ENCODE data around the gene SLC41A3. TPM values are rescaled to one million over a fixed set of nuclear protein-coding genes. Genes with fewer than 3 reads are reported as not detected.
A peak's percentile ranks its signal among the peaks of the same experiment; 100 is the strongest.

The SLC41A3 gene
- total RNA-seq, 1 experiment from 2014 or later, result 35.5 TPM

- no peaks in the 10 kb centered on the region for H3K23me2 ChIP-seq (ENCODE audit: insufficient read length, low read depth, low read length, poor library complexity, severe bottlenecking)
- peak; percentile 17 for DNase-seq
- WGBS (ENCODE audit: extremely low coverage, insufficient read length, low lambda C conversion rate), result no CpG with 5 or more reads among the region's 9 CpGs
These were observed 41.0 kb upstream of the SLC41A3 start for GRCh38 chr3:126124896-126125295.

More at GRCh38 chr3:126124896-126125295, 41.0 kb upstream of the SLC41A3 start:
- no peak overlapping the region for H2AFZ ChIP-seq (ENCODE audit: low read length)
- no peak for TF ChIP-seq CTCF (conservative IDR thresholded peaks at IDR 0.05)
- H3K4me1 ChIP-seq (ENCODE audit: insufficient read depth, low read length), result no peaks in the 10 kb centered on the region
- H2BK20ac ChIP-seq (ENCODE audit: low read depth, low read length, poor library complexity, severe bottlenecking), result no peak overlapping the region
- no peak overlapping the region for H2BK12ac ChIP-seq (ENCODE audit: insufficient read length, low read depth, low read length)
- no peak overlapping the region for H4K91ac ChIP-seq (ENCODE audit: insufficient read length, low read depth, low read length)
- no peak overlapping the region for H2BK15ac ChIP-seq (ENCODE audit: low read depth, low read length)
- no peaks in the 10 kb centered on the region for H3K27me3 ChIP-seq (ENCODE audit: insufficient read depth, low read length)
- no peaks in the 10 kb centered on the region for H3K9me3 ChIP-seq (ENCODE audit: control insufficient read depth, low read depth, low read length)
- no peak overlapping the region for H2BK5ac ChIP-seq (ENCODE audit: insufficient read length, low read length)
- H4K8ac ChIP-seq (replicated peaks; ENCODE audit: insufficient read length, low read depth, low read length), result no peak overlapping the region
- H3K9ac ChIP-seq (ENCODE audit: extremely low read depth, insufficient read length, low read length), result no peak overlapping the region
- H3K56ac ChIP-seq (ENCODE audit: insufficient read length, low read depth, low read length), result no peak overlapping the region
- no peaks in the 10 kb centered on the region for H3K79me2 ChIP-seq (ENCODE audit: insufficient read depth, low read length)
- H2BK120ac ChIP-seq (ENCODE audit: low read depth, low read length, poor library complexity, severe bottlenecking), result no peak overlapping the region
- Mint-ChIP-seq H3K9me3 (no peaks in the 10 kb centered on the region), H3K4me3 (no peak overlapping the region), H3K27me3 (ENCODE audit: low read depth) (no peaks in the 10 kb centered on the region; the same call in 1 of the 2 replicates), H3K4me1 (peaks cover 15 to 37% of the 10 kb centered on the region in 2 experiments), H3K36me3 (ENCODE audit: insufficient read depth in 1 of 3, low read depth in 3 of 3) (no peaks in the 10 kb centered on the region), H3K27ac (no peak overlapping the region)
- no peak overlapping the region for H4K5ac ChIP-seq (ENCODE audit: insufficient read length, low read depth, low read length)
- no peaks in the 10 kb centered on the region for H4K20me1 ChIP-seq (ENCODE audit: control insufficient read depth, insufficient read depth, insufficient read length)
- H3K18ac ChIP-seq (ENCODE audit: insufficient read length, low read depth, low read length), result no peak overlapping the region
- no peaks in the 10 kb centered on the region for H3K79me1 ChIP-seq (ENCODE audit: insufficient read depth, low read depth, low read length, poor library complexity, severe bottlenecking)
- H2AK5ac ChIP-seq (ENCODE audit: insufficient read length, low read length), result no peak overlapping the region
- H3K4me2 ChIP-seq (ENCODE audit: insufficient read depth, insufficient read length, low read length), result no peak overlapping the region
- H3K14ac ChIP-seq (ENCODE audit: insufficient read depth, low read length), result no peak overlapping the region
- H3K27ac ChIP-seq (ENCODE audit: insufficient read length, low read depth, low read length), result no peak overlapping the region
- H3T11ph ChIP-seq (ENCODE audit: low read length), result no peak overlapping the region
- no peak overlapping the region for H3K4ac ChIP-seq (ENCODE audit: low read depth, low read length)
- H3K23ac ChIP-seq (ENCODE audit: insufficient read length, low read depth, low read length), result no peak overlapping the region
